DLD1 (cell line): Measurements from ENCODE around the gene CAMTA1.

Experiments used
- in situ Hi-C: cut with HindIII; loops from 2 replicates; pipeline ENCODE4 v1.10.0; 2017; ENCODE audit warnings: low sequenced_read_pairs

The CAMTA1 gene

DNA sequence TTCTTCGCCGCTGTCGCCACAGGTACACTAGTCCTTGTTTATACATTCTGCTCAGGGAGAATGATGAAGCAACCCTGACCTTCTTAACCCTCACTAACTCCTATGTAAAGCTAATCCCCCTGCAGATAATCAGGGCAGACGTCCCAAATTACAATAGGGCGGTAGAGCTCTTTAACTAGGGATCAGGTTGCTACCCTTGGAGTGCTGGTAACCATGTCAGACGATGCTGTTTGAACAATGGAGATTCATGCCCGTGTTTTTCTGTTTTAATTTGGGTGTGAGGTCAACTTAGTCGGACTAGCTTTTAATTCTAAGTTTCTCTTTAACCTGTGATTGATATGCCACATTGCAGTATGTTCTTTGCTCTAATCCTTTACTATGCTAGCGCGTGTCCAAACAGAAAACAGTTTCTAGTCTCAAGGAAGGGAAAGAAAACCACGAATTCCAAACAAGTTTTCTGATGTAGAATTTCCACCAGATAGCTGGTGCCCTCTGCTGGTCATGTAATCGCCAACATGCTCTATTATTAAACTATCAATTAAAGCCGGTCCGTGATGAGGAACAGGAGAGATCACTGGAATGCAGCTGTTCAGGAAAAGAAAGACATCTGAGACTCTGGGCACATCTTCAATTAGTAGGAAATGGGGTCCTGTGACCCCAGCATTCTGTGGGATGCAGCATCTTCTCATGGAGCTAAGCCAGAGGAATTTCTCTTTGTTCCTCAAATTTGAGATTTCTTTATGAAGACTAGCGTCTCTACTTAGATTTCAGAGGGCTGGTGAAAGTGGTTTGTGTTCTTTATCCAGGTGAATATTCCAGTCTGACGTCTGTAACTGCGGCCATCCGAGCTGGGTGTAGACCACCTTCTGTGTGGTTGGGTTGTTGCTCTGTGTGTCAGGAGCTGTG is 967.5 kb downstream of the CAMTA1 start:
- in situ Hi-C loops = no loop called here

DNA sequence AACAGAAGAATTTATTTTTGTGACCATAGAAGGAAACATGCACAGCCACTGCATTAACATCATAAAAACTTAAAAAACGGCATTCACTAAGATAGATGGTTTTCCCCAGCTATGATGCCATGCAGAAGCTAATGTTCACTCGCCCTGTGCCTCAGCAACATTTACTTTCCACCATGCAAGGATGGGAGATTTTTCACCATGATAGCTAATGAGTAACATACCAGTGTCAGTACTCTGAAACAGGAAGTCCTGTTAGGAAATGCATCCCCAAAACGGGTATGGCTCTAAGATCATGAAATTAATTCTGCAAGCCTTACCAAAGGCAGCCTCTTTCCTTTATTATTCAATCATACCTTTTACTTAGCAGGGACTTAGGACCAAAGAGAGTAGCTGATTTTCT is 968.4 kb downstream of the CAMTA1 start:
- in situ Hi-C loops = no loop called here

DNA sequence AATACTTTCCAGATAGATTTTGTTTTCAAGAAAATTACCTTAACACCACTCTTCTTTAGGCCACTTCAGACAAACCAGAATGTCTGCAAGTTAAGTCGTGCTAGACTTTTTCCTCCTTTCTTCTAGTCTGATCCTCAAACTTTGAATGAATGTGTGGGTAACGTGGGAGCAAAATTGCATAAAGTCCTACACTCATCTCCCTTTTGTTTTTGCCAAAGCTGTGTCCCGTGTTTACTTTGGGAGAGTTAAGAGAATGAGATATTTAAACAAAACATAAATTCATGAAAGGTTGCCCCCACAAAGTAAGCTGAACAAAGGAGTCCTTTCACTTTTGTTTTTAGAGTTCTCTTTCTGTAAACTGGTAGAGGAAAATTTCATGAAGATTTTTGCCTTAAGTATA is 969.0 kb downstream of the CAMTA1 start:
- in situ Hi-C loops = no loop called here

DNA sequence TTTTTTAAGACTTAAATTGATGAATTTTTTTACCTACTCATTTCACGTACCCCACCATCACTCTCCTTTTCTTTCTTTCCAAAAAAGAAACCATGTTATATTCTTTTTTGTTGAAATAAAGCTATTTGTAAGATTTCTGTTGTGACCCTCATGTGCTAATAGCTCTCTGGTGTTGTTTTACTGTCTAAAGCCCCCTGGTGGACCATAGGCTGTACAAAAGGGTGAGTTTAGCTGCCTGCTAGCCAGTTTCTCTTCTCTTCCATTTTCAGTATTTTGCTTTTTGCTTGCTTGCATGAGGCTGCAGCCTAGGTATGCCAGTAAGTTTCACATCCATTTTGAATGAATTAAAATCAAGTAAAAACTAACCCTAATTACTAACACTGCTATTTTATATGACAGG is 970.2 kb downstream of the CAMTA1 start:
- in situ Hi-C loops = no loop called here

DNA sequence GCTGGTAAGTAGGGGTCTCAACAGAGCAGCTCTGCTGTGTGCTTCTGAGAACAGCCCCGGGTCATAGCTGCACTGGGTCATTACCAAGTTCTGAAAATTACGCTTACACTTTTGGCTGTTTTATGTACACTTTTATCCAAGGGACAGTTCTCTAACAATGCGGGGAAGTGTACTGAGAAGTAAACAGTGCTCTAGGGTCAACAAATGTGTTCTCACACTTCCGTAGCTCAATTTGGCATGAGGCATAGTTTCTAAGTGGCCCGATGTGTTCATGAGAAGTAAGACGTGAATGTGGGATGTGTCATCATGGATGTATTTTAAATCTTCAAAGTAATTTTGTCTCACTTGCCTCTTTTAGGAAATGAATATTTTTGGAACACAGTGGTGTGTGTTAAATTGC is 975.0 kb downstream of the CAMTA1 start:
- in situ Hi-C loops = no loop called here

DNA sequence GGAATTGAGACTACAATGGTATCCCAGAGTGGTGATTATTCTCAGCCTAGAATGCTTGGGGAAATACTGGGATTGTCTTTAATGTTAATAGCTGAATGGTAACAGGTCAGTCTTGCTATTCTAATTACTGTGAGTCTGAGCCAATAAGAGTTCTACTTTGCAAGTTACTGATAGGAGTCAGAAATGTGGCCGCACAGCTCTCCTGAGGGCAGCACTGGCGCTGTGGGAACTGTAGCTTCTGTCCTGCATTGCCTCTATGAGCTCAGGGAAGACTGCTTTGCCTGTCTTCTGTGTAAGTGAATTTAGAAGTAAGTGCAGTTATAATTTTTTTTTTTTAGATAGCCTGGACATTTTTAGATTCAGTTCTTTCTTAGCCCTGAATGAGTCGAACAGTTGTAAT is 975.8 kb downstream of the CAMTA1 start:
- in situ Hi-C loops = no loop called here

DNA sequence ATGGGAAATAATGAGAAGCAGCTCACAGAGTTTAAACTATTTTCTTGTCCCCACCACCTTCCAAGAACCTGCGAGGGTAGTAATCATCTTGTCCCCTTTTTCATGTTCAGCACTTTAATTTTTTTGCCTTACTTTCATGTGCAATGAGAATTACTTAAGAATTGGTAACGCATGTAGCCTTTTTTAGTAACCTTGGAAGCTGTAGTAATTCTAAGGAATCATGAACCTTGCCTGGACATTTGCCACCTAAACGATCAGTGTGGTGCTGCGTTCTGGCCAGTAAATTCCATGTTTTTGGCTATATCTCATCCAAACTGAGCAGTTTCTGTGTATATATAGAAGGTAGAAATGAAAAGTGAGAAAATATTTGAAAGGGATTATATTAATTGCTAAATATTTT is 981.9 kb downstream of the CAMTA1 start:
- in situ Hi-C loops = no loop called here

DNA sequence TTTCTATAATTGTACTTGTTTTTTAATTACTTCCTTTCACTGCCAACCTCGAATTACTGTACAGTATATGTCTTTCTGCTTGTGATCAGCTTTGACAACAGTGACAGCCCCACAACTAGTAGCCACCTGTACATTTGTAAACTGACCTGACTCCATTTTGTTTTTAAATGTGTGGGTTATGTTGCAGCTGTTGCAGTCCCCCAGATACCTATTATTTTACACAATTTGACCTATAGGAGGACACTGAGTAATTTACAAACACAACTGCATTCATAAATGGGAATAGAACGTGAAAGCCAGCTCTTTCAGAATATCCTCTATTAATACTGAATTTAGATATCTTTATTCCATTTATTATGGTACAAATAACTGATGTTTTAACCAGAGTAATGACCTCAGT is 983.3 kb downstream of the CAMTA1 start:
- in situ Hi-C loops = no loop called here

DNA sequence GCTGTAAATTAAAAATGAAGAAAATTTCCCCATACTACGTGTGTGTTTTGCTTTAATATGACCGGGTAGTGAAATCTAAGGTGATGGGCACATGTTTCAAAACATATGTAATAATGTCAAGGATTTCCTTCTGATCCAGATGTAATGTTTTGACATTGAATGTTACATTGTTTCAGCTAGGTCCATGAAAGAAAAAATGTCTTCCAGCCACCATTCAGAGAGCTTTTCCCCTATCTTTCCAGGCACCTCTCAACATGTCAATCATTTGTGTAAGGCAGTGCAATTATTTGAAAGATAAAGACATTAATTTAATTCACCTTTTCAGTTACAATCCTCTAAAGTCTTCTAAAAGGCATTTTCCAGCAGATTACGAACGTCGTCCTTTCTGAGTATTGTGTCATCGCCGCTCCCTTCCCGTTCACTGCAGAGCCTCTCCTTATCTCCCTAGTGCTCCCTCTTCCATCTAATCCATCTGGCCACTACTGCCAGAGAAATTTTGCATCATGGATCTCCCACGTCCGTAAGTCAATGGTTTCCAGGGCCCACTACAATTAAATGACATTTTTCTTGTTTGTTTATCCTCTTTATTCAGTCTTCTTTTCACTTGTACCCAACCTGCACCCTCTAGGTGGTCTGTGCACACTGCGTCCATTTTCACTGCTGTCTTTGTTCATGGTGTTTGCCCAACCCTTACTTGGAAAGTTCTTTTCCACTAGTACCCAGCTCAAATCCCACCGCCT is 984.6 kb downstream of the CAMTA1 start:
- in situ Hi-C loops = no loop called here

DNA sequence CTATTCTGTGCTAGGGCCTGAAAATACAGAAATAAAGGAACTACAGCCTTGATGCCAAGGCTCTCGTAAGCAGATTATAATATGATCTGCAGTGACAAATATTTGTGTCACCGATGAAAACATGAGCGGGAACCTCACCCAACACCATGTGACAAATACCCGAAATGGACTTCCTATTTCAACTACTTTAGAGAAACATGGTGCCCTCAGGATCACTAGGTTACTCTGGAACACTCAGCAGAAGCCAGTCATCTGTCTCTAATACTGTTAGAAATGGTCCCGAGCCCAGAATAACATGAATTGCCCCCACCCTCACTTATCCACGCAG is 985.4 kb downstream of the CAMTA1 start:
- in situ Hi-C loops = no loop called here

DNA sequence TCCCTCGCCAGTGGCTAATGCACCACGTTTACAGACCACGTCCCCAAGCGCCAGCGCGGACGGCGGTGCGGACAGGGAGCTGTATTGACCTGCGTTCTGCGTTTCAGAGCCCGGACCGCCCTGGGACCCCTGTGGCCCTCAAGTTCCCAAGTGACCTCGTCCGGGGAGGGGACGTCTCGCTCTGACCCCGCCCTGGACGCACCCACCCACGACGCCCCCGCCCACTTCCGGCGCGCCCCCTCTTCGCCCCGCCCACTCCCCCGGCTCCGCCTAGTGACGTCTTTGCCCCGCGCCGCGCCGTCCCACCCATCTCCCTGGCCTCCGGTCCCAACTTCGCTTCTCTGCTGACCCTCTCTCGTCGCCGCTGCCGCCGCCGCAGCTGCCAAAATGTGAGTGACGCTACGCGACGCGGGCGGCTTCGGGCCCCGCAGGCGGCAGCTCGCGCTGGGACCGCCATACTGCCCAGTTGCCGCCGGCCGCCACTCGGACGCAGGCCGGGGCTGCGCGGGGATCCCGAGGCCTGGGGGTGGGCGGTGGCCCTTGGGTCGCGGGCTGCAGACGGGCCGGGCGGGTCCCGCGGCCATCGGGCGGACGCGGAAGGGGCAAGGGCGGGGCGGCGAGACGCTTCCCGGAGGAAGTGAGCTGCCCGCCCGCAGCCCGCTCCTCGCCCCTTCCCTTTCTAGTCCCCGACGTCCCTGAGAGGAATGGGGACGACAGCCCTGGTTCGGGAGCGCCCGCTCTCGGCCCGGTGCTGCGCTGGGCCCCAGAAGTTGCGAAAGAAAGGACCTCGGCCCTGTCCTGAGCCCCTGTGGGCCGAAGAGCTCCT is 986.0 kb downstream of the CAMTA1 start, which contains the start of gene VAMP3:
VAMP3 (plus strand) TSS at position 300 of the 826 bp plus-strand sequence; CDS start at position 388, 88 bp downstream.
- in situ Hi-C loops = no loop called here

DNA sequence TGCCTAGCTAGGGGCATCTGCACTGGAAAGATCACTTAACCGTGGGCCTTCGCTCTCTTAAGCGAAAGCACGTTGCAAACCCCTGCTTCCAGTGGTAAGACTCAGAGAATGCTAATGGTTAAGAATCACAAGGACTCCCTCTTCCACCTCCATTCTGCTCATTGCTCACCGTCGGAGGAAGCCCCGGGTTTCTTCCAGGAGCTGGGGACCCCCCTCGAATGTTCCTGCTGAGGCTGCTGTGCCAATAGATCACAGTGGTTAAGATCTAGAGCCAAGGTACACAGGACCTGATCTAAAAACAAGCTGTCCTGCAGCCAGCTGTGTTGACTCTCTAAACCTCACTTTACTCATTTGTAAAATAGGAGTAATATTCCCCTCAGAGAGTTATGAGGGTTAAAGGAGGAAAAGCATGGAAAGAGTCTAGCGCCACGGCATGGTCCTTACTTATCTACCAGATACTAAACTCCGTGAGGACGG is 986.6 kb downstream of the CAMTA1 start:
- in situ Hi-C loops = no loop called here

DNA sequence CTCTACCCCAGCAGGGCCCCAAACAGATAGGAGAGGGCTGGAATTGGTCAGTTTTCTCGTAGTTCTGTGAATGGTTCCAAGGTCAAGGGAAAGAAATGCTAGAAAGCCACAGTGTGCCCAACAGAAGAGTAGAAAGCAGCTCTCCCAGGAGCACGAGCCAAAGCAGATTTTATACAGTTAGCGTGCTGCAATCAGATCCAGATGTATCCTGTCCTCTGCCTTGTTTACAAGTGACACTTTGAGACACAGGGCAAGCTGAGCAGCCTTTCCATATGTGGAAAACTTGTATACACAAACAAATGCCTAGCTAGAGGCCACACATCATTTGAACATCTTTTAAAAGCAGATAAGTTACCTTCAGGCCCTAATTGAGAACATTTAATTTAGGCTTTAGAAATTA is 992.3 kb downstream of the CAMTA1 start:
- in situ Hi-C loops = no loop called here

DNA sequence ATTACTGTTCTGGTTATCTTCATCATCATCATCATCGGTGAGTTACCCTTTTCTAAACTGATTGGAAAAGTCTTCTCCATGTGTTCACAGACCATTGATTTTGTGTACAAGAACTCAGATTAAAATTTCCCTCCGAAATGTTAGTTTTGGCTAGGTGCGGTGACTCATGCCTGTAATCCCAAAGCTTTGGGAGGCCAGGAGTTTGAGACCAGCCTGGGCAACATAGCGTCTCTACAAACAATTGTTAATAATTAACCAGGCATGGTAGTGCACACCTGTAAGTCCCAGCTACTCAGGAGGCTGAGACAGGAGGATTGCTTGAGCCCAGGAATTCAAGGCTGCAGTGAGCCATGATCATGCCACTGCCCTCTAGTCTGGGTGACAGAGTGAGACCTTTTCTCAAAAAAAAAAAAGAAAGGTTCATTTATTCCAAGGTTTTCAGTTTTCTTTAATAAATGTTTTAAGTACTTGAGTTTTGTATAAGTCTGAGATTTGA is 992.9 kb downstream of the CAMTA1 start:
- in situ Hi-C loops = no loop called here

DNA sequence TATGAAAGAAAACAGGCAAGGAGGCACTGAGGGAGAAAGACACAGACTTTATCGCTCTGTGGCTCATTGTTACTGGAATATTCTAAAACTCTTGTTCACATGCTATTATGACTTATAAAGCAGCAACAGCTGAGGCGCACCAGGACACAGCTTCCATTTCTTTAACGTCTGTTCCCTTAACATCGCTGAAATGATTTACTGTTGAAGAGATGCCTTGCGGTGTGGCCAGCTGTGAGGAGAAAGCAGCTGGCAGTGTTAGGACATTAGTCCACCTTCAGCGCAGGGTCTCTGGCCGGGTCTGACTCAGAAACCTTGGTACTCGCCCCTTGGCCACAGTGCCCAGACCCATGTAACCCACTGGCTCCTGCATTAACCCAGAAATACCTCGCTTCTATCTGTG is 995.7 kb downstream of the CAMTA1 start:
- in situ Hi-C loops = no loop called here

DNA sequence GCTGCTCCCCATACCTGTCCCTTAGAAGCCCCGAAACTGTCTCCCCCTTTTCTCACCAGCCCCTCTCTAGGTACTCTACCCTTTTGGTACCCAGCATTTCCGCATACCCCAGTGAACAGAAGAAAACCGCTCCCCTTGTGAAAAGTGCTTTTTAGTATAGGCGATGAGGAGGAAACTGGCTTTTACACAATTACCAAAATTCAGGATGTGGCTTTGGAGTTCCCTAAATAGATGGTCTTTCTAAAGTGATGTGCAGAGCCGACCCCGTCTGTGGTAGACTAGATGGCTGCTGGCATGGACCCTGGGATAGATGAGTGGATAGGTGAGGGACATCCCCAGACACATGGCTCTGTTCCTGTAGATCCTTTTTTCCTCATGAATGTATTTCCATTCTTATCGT is 996.2 kb downstream of the CAMTA1 start:
- in situ Hi-C loops = no loop called here

DNA sequence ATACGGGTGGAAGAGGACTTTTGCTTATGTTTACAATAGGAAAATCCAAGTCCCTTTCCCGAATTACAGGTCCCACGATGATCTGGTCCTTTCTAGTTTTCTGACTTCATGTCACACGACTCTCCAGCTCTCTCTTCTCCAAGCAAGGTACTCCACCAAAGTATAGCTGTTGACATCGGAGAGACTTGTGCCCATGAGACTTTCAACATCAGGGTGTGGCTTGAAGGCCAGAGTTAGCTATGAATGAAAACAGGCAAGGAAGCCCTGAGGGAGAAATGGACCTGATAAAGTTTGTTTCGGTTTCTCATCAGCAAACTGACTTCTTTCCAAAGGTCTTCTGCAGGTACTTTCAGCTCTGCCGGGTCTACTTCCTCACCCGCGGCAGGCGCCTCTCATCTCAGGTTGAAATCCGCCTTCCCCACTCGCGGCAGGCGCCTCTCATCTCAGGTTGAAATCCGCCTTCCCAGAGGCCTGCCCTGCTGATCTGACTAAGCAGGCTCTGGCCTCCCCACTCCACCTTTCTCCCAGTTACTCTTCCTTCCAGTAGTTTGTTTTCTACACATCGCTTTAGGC is 996.8 kb downstream of the CAMTA1 start:
- in situ Hi-C loops = no loop called here

DNA sequence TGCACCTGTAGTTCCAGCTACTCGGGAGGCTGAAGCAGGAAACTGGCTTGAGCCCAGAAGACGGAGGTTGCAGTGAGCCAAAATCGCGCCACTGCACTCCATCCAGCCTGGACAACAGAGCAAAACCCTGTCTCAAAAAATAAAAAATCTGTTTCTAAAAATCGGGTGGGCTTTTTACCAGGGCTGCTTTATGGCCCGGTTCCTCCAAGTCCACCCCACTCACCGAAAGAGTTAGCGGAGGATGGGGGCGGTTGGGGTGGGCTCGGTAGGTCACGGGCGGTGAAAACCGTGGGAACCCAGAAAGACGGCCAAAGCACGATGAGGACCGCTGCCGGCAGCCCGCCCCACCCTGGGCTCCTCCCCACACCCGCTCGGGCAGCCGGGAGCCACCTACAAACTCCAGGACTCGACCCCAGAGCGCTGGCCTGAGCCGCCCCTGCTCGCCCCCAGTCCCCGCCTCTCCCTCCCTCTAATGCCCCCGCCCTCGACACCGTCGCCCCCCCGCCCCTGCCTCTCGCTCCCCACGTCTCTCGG is 998.0 kb downstream of the CAMTA1 start:
- in situ Hi-C loops = no loop called here

DNA sequence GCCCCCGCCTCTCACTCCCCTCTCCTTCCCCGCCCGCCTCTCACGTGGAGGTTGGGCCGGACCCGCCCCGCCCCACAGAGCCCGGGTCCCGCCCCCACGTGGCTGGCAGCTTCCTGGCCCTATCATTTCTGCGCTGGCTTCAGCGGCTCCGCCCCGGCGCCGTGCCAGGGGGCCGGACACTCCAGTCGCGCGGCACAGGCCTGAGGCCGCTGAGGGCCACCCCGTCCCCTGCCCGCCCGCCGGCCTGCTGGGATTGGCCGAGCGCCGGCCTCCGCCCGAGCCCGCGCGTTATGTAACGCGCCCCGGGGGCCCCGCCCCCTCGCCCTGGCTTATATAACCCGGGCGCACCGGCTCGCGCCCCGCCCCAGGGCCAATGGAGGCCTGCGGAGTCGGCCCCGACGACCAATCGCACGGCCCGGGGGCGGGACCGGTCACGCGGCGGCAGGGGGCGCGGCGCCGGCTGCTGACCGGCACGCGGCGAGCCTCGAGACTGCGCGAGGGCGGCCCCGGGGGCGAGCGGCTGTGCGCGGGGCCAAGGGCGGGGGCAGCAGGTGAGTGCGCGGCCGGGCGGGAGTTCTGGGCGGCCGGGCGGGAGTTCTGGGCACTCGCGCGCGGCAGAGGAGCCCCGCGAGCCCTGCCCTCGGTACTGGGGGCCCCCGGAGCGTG is 998.7 kb downstream of the CAMTA1 start, which contains the start of gene PER3:
PER3 (plus strand) TSS at position 466 of the 666 bp plus-strand sequence. CDS start 587 bp downstream, outside the sequence.
- in situ Hi-C loops = no loop called here
